Stimulated activated naive B cell treated with anti-CD40 and anti-IgM and Interleukin-4, amounts not matched to agents 10 μg/mL and 1 μg/mL and 100 μg/mL, for 72 hours (primary cell): Measurements from ENCODE around the gene WDR7.

ENCODE experiments used
- ATAC-seq, 2 donors: fragments of 150-1000 bp; cut with Tn5 transposase; replicated peaks; 2 replicates each; pipeline ENCODE4 v1.10.0; 2021; ENCODE audit warnings: moderate library complexity in 1 of 2
- DNase-seq: peaks from one replicate; pipeline ENCODE4 v3.0.0; 2021
- H3K27ac Mint-ChIP-seq: one replicate; pipeline ENCODE4 v1.8.0; 2022; ENCODE audit warnings: mild to moderate bottlenecking, mixed read lengths
- H3K27me3 Mint-ChIP-seq, 2 donors: one replicate each; pipeline ENCODE4 v1.8.0; 2022; ENCODE audit warnings: mixed read lengths in 2 of 2
- H3K36me3 Mint-ChIP-seq, 2 donors: one replicate each; pipeline ENCODE4 v1.8.0; 2022; ENCODE audit warnings: mixed read lengths in 2 of 2, mild to moderate bottlenecking in 1 of 2
- H3K4me1 Mint-ChIP-seq, 2 donors: one replicate each; pipeline ENCODE4 v1.8.0; 2022; ENCODE audit warnings: mixed read lengths in 2 of 2, mild to moderate bottlenecking in 1 of 2
- H3K4me3 Mint-ChIP-seq, 2 donors: one replicate each; pipeline ENCODE4 v1.8.0; 2022; ENCODE audit warnings: mild to moderate bottlenecking in 2 of 2, mixed read lengths in 2 of 2, moderate library complexity in 1 of 2
- H3K9me3 Mint-ChIP-seq, 2 donors: one replicate each; pipeline ENCODE4 v1.8.0; 2022; ENCODE audit warnings: mixed read lengths in 2 of 2, mild to moderate bottlenecking in 1 of 2

The WDR7 gene

DNA sequence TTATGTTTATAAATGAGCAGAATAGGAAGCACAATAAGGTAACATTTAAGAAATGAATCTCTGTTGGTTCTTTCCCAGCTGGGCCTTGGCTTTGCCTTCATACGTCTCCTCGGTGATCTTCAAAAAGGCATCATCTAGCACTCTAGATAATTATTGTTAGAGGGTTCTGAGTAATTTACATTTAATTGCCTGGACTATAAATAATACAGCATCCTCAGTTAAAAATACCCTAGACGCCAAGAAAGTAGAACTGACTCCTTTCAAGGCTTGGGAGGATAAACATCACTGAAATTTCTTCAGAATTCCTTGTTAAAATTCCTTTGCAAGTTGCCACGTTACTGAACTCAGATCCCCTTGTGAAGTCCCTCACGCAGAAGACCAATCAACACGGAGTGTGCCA is 296.1 kb downstream of the WDR7 start:
- peaks cover 20 to 30% of the 10 kb centered on the region in 2 donors for H3K36me3 Mint-ChIP-seq
- no peaks in the 10 kb centered on the region for H3K9me3 Mint-ChIP-seq
- H3K27me3 Mint-ChIP-seq, result no peaks in the 10 kb centered on the region
- no peak for DNase-seq
- H3K4me3 Mint-ChIP-seq, result no peak overlapping the region
- ATAC-seq, result no peak
- H3K4me1 Mint-ChIP-seq, result no peaks in the 10 kb centered on the region
- no peak overlapping the region for H3K27ac Mint-ChIP-seq

- Mint-ChIP-seq H3K4me1 (no peaks in the 10 kb centered on the region), H3K27ac (no peak overlapping the region), H3K9me3 (no peaks in the 10 kb centered on the region), H3K4me3 (no peak overlapping the region), H3K27me3 (no peaks in the 10 kb centered on the region), H3K36me3 (peaks cover 13 to 29% of the 10 kb centered on the region in 2 donors)
- ATAC-seq (no peak), DNase-seq (no peak)
Observed at GRCh38 chr18:56952026-56952425, 300.9 kb downstream of the WDR7 start.

DNA sequence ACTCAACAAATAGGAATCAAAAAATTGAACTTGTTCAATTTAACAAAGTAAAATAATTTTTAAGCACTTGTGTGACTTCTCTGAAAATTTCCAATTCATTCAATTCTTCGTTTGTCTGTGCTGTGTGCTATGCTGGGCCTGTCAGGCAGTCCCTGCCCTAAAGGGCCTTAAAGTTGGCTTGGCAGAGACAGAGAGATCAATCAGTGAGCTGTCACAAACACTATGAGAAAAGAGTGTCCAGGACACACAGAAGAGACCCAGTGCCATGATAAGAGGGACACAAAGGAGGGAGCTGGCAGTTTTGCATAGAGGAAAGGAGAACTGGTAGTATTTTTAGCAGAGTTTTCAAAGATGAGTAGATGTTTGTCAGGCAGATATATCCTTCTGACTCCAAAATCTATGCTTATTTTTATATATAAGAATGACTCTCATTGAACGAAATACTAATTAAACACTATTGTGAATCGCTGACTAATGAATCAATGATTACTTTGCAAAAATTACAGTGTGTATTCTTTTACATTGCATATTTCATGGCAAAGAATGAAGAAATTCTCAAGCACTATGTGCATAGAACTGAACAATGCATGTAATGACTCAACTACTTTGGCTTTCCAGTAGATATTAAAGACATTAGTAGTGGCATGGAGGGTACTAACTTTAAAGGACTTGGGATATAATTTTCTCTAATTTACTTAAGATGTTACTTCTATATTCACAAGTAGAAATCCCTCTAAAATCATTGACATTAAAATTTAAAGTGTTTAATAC is 302.5 kb downstream of the WDR7 start:
- no peak for ATAC-seq
- no peaks in the 10 kb centered on the region for H3K27me3 Mint-ChIP-seq
- peaks cover 7 to 24% of the 10 kb centered on the region in 2 donors for H3K36me3 Mint-ChIP-seq
- H3K4me3 Mint-ChIP-seq, result no peak overlapping the region
- no peak overlapping the region for H3K27ac Mint-ChIP-seq
- no peak for DNase-seq
- H3K4me1 Mint-ChIP-seq, result no peaks in the 10 kb centered on the region
- no peaks in the 10 kb centered on the region for H3K9me3 Mint-ChIP-seq

DNA sequence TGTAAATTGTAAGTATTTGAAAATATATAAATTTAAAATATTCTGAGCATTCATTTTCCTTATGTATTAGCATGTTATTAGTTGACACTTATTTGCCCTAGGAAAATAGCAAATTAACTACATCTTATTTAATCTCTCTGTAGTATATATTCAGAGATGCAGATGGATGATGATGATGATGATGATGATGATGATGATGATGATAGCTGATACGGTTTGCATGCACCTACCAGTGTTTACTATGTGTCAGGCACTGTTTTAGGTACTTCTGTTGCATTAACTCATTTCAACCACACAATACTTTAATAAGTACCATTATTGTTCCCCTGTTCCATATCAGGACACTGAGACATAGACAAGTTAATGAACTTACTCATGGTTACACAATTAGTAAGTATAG is 304.3 kb downstream of the WDR7 start:
- ATAC-seq (no peak), DNase-seq (no peak)
- Mint-ChIP-seq H3K4me3 (no peak overlapping the region), H3K27me3 (no peaks in the 10 kb centered on the region), H3K4me1 (no peaks in the 10 kb centered on the region), H3K27ac (no peak overlapping the region), H3K36me3 (peaks cover 8 to 33% of the 10 kb centered on the region in 2 donors), H3K9me3 (no peaks in the 10 kb centered on the region)

DNA sequence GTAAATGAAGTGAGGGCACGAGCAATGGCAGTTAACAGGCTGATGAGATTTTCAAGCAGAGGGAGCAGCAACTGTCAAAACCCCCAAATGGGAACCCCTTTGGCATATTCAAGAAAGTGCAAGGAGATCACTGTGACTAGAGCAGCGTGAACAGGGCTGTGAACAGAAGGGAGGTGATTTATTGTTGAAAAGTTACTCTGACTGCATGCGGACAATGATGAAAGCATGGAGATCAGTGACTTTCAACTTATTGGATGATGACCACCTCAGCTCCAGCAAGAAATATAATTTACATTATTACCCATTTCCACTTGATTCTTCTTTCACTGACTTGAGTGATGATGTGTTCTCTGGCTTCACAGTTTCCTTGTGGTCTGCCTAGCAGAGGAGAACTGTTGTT is 308.0 kb downstream of the WDR7 start:
- Mint-ChIP-seq H3K27me3 (no peaks in the 10 kb centered on the region), H3K27ac (no peak overlapping the region), H3K9me3 (no peaks in the 10 kb centered on the region), H3K4me1 (no peaks in the 10 kb centered on the region), H3K4me3 (no peak overlapping the region), H3K36me3 (peaks cover 12 to 32% of the 10 kb centered on the region in 2 donors)
- ATAC-seq (no peak), DNase-seq (no peak)

- H3K36me3 Mint-ChIP-seq, result peaks cover 16 to 42% of the 10 kb centered on the region in 2 donors
Observed at GRCh38 chr18:56962322-56962721, 311.2 kb downstream of the WDR7 start.

DNA sequence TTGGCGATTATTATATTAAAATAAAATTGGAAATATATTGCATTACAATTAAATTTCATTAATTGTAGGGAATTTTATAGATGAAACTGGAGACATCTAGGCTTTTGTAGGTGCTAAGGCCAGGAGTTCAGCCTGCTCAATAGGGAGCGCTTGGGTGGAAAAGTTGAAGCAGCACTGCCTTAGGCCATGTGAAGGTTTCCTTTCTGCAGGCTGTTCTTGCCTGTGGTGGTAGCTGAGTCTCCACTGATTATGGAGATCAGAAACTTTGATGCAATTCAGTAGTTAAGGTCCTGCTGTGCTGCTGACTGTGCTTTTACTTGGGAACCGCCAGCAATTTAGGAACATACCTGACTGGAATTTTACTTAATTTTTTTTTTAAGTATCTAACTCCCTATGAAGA is 315.9 kb downstream of the WDR7 start:
- Mint-ChIP-seq H3K36me3 (peaks cover 22 to 40% of the 10 kb centered on the region in 2 donors), H3K4me1 (no peaks in the 10 kb centered on the region), H3K27me3 (no peaks in the 10 kb centered on the region), H3K27ac (no peak overlapping the region), H3K4me3 (no peak overlapping the region), H3K9me3 (no peaks in the 10 kb centered on the region)
- no peak for ATAC-seq
- DNase-seq, result no peak

More at GRCh38 chr18:56962322-56962721, 311.2 kb downstream of the WDR7 start:
- Mint-ChIP-seq H3K4me1 (no peaks in the 10 kb centered on the region), H3K9me3 (no peaks in the 10 kb centered on the region), H3K27ac (no peak overlapping the region), H3K27me3 (no peaks in the 10 kb centered on the region), H3K4me3 (no peak overlapping the region)
- DNase-seq, result no peak
- no peak for ATAC-seq

GRCh38 chr18:56973487-56973886 is 322.3 kb downstream of the WDR7 start:
- DNase-seq, result no peak
- Mint-ChIP-seq H3K9me3 (no peaks in the 10 kb centered on the region), H3K36me3 (peaks cover 22 to 32% of the 10 kb centered on the region in 2 donors), H3K27ac (no peak overlapping the region), H3K4me1 (peaks cover 0 to 4% of the 10 kb centered on the region in 2 donors), H3K27me3 (no peaks in the 10 kb centered on the region), H3K4me3 (no peak overlapping the region)
- no peak for ATAC-seq

GRCh38 chr18:56974141-56974540 is 323.0 kb downstream of the WDR7 start:
- Mint-ChIP-seq H3K27me3 (no peaks in the 10 kb centered on the region), H3K4me3 (no peak overlapping the region), H3K4me1 (peaks cover 0 to 4% of the 10 kb centered on the region in 2 donors), H3K9me3 (no peaks in the 10 kb centered on the region), H3K27ac (no peak overlapping the region), H3K36me3 (peaks cover 17 to 30% of the 10 kb centered on the region in 2 donors)
- ATAC-seq (no peak), DNase-seq (no peak)

GRCh38 chr18:56975276-56975675 is 324.1 kb downstream of the WDR7 start:
- Mint-ChIP-seq H3K36me3 (peaks cover 15 to 28% of the 10 kb centered on the region in 2 donors), H3K27ac (no peak overlapping the region), H3K27me3 (no peaks in the 10 kb centered on the region), H3K9me3 (no peaks in the 10 kb centered on the region), H3K4me3 (no peak overlapping the region), H3K4me1 (peaks cover 0 to 4% of the 10 kb centered on the region in 2 donors)
- ATAC-seq (no peak), DNase-seq (no peak)

- no peaks in the 10 kb centered on the region for H3K9me3 Mint-ChIP-seq
- no peak overlapping the region for H3K4me3 Mint-ChIP-seq
- no peak overlapping the region for H3K27ac Mint-ChIP-seq
- peaks cover 17 to 34% of the 10 kb centered on the region in 2 donors for H3K36me3 Mint-ChIP-seq
- H3K27me3 Mint-ChIP-seq, result no peaks in the 10 kb centered on the region
- no peak for ATAC-seq
- DNase-seq, result no peak
- peaks cover 4 to 7% of the 10 kb centered on the region in 2 donors for H3K4me1 Mint-ChIP-seq
Observed at GRCh38 chr18:56977309-56977708, 326.1 kb downstream of the WDR7 start.

DNA sequence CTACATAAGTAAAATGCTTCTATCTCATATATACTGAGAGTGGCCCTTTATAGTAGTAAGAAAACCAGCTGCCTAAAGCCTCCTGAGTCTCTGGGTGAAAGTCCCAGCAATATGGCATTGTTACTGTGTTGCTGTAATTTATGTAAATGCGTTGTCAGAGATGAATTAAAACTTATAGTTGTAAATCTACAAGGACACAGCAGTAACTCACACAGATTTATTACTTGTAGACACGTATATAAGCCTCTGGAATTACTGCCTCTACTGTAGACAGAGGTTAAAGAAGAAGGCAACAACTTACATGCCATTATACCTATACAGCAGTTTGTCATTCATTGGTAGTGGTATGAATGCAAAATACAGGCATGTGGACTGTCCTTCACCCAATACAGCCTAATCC is 326.6 kb downstream of the WDR7 start:
- peaks cover 16 to 33% of the 10 kb centered on the region in 2 donors for H3K36me3 Mint-ChIP-seq
- no peak overlapping the region for H3K27ac Mint-ChIP-seq
- no peak overlapping the region for H3K4me3 Mint-ChIP-seq
- DNase-seq, result no peak
- H3K27me3 Mint-ChIP-seq, result no peaks in the 10 kb centered on the region
- no peak for ATAC-seq
- peaks cover 4 to 7% of the 10 kb centered on the region in 2 donors for H3K4me1 Mint-ChIP-seq
- H3K9me3 Mint-ChIP-seq, result no peaks in the 10 kb centered on the region

GRCh38 chr18:56980151-56980550 is 329.0 kb downstream of the WDR7 start:
- ATAC-seq, result no peak
- Mint-ChIP-seq H3K9me3 (no peaks in the 10 kb centered on the region), H3K4me3 (no peak overlapping the region), H3K4me1 (peaks cover 2 to 7% of the 10 kb centered on the region in 2 donors), H3K27ac (no peak overlapping the region), H3K27me3 (no peaks in the 10 kb centered on the region), H3K36me3 (peaks cover 8 to 23% of the 10 kb centered on the region in 2 donors)
- no peak for DNase-seq

- ATAC-seq, result no peak
Observed at GRCh38 chr18:56982766-56983165, 331.6 kb downstream of the WDR7 start.

DNA sequence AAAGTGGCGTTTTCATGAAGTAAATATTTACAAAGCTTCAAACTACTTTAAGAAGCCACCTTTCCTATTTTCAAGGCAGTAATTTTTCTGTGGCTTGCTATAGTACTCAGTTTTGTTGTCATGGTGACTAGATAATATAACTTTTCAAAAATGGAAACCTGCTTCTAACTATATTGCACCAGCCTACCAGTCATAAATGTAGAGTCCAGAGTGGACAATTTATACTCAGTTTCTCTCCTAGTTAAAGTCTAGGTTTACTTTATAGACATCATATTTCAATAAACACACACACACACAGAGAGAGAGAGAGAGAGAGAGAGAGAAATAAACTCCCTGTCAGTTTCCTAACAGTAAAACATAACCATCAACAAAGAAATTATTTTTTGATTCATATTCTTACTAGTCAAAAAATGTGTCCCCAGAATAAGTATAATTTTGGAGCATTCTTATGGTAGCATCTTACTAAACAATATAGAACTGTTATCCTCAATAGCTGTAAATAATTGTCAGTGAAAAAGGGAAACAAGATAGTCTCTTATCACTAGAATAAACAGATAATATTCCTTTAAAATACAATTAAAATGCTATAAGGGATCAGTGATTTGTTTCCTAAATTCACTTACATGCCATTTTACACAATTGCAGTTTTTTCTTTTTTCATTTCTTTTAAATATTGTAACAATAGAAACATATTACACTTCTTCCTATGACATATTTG is 332.3 kb downstream of the WDR7 start:
- Mint-ChIP-seq H3K27me3 (no peaks in the 10 kb centered on the region), H3K9me3 (no peaks in the 10 kb centered on the region), H3K4me3 (no peak overlapping the region), H3K4me1 (peaks cover 0 to 7% of the 10 kb centered on the region in 2 donors), H3K27ac (no peak overlapping the region), H3K36me3 (peaks cover 8 to 16% of the 10 kb centered on the region in 2 donors)
- DNase-seq (no peak), ATAC-seq (no peak)

More at GRCh38 chr18:56982766-56983165, 331.6 kb downstream of the WDR7 start:
- H3K4me3 Mint-ChIP-seq, result no peak overlapping the region
- DNase-seq, result no peak
- H3K36me3 Mint-ChIP-seq, result peaks cover 6 to 16% of the 10 kb centered on the region in 2 donors
- H3K27me3 Mint-ChIP-seq, result no peaks in the 10 kb centered on the region
- peaks cover 0 to 7% of the 10 kb centered on the region in 2 donors for H3K4me1 Mint-ChIP-seq
- H3K9me3 Mint-ChIP-seq, result no peaks in the 10 kb centered on the region
- no peak overlapping the region for H3K27ac Mint-ChIP-seq
